Liver (tissue), 9 donors: Measurements from ENCODE around the gene ITPRIPL2. TPM values are rescaled to one million over a fixed set of nuclear protein-coding genes. Genes with fewer than 3 reads are reported as not detected.
A peak's percentile ranks its signal among the peaks of the same experiment; 100 is the strongest.

Experiments used
- DNase-seq: peaks from one replicate; pipeline ENCODE4 v3.0.0-alpha.2; 2017; ENCODE audit warnings: low spot score
- H3K27ac ChIP-seq, 2 donors: one replicate each; pipeline ENCODE4 v1.7.0; 2013; ENCODE audit warnings: inconsistent platforms in 2 of 2, low read length in 2 of 2, control low read depth in 1 of 2, low read depth in 1 of 2, mild to moderate bottlenecking in 1 of 2
- H3K27me3 ChIP-seq, 4 donors: one replicate each; pipeline versions ENCODE4 v1.6.1 to v1.7.0; 2013; ENCODE audit warnings: low read length in 3 of 4, inconsistent platforms in 1 of 4, mild to moderate bottlenecking in 1 of 4, moderate library complexity in 1 of 4; ENCODE audit not compliant: control insufficient read depth in 4 of 4, insufficient read depth in 4 of 4
- H3K36me3 ChIP-seq, 4 donors: one replicate each; pipeline versions ENCODE4 v1.6.1 to v1.7.0; 2013; ENCODE audit warnings: low read length in 3 of 4, mild to moderate bottlenecking in 3 of 4, low read depth in 1 of 4, moderate library complexity in 1 of 4; ENCODE audit not compliant: control insufficient read depth in 4 of 4, insufficient read depth in 3 of 4
- H3K4me1 ChIP-seq, 4 donors: one replicate each; pipeline versions ENCODE4 v1.6.1 to v1.7.0; 2013; ENCODE audit warnings: low read length in 3 of 4, mild to moderate bottlenecking in 3 of 4, moderate library complexity in 1 of 4; ENCODE audit not compliant: control insufficient read depth in 4 of 4, insufficient read depth in 4 of 4
- H3K4me3 ChIP-seq, 3 donors: one replicate each; pipeline versions ENCODE4 v1.6.1 to v1.7.0; 2013; ENCODE audit warnings: low read length in 3 of 3, control low read depth in 1 of 3, low read depth in 1 of 3, mild to moderate bottlenecking in 1 of 3
- H3K9ac ChIP-seq, 2 donors: one replicate each; pipeline ENCODE4 v1.7.0; 2013; ENCODE audit warnings: low read length in 2 of 2, mild to moderate bottlenecking in 2 of 2, moderate library complexity in 2 of 2, control low read depth in 1 of 2, low read depth in 1 of 2
- H3K9me3 ChIP-seq, 4 donors: one replicate each; pipeline versions ENCODE4 v1.6.1 to v1.7.0; 2013; ENCODE audit warnings: low read length in 3 of 4; ENCODE audit not compliant: control insufficient read depth in 4 of 4
- ATF3 ChIP-seq: IDR thresholded peaks from 2 replicates; pipeline ENCODE4 v1.6.1; 2016; ENCODE audit warnings: antibody characterized with exemption
- CTCF ChIP-seq: fragments of 150-350 bp; IDR thresholded peaks from 2 replicates; pipeline ENCODE4 v1.5.1; 2017; ENCODE audit warnings: improper control_type of control experiment, low read depth, low read length; ENCODE audit not compliant: missing input control
- EGR1 ChIP-seq, 2 donors: IDR thresholded peaks; 2 replicates each; pipeline ENCODE4 v1.6.1; 2016 to 2018; ENCODE audit warnings: antibody characterized with exemption in 2 of 2, low read depth in 2 of 2
- FOXA1 ChIP-seq: IDR thresholded peaks from 2 replicates; pipeline ENCODE4 v1.6.1; 2016; ENCODE audit warnings: antibody characterized with exemption
- FOXA2 ChIP-seq: IDR thresholded peaks from 2 replicates; pipeline ENCODE4 v1.6.1; 2016; ENCODE audit warnings: antibody characterized with exemption
- GABPA ChIP-seq, 2 donors: IDR thresholded peaks in 1 of 2; conservative IDR thresholded peaks in 1 of 2; 2 replicates each; pipeline ENCODE4 v1.6.1; 2016; ENCODE audit warnings: antibody characterized with exemption in 2 of 2, mild to moderate bottlenecking in 1 of 2, moderate library complexity in 1 of 2
- HNF4A ChIP-seq, 2 donors: conservative IDR thresholded peaks; 2 replicates each; pipeline ENCODE4 v1.6.1; 2016; ENCODE audit warnings: antibody characterized with exemption in 2 of 2, mild to moderate bottlenecking in 2 of 2
- HNF4G ChIP-seq: IDR thresholded peaks from 2 replicates; pipeline ENCODE4 v1.6.1; 2016; ENCODE audit warnings: antibody characterized with exemption
- JUND ChIP-seq, 2 donors: IDR thresholded peaks; 2 replicates each; pipeline ENCODE4 v1.6.1; 2016; ENCODE audit warnings: antibody characterized with exemption in 2 of 2
- MAX ChIP-seq: IDR thresholded peaks from 2 replicates; pipeline ENCODE4 v1.6.1; 2016; ENCODE audit warnings: antibody characterized with exemption
- NR2F2 ChIP-seq: IDR thresholded peaks from 2 replicates; pipeline ENCODE4 v1.6.1; 2016; ENCODE audit warnings: antibody characterized with exemption
- RAD21 ChIP-seq, 2 donors: IDR thresholded peaks; 2 replicates each; pipeline ENCODE4 v1.6.1; 2016; ENCODE audit warnings: antibody characterized with exemption in 2 of 2, mild to moderate bottlenecking in 2 of 2
- REST ChIP-seq: IDR thresholded peaks from 2 replicates; pipeline ENCODE4 v1.6.1; 2016; ENCODE audit warnings: antibody characterized with exemption, mild to moderate bottlenecking
- RXRA ChIP-seq, 2 donors: IDR thresholded peaks; 2 replicates each; pipeline ENCODE4 v1.6.1; 2017 to 2018; ENCODE audit warnings: antibody characterized with exemption in 2 of 2, mild to moderate bottlenecking in 1 of 2
- SP1 ChIP-seq: IDR thresholded peaks from 2 replicates; pipeline ENCODE4 v1.6.1; 2018; ENCODE audit warnings: antibody characterized with exemption, mild to moderate bottlenecking
- TAF1 ChIP-seq: conservative IDR thresholded peaks from 2 replicates; pipeline ENCODE4 v1.6.1; 2016; ENCODE audit warnings: antibody characterized with exemption, mild to moderate bottlenecking
- YY1 ChIP-seq: IDR thresholded peaks from 2 replicates; pipeline ENCODE4 v1.6.1; 2016; ENCODE audit warnings: antibody characterized with exemption, mild to moderate bottlenecking
- ZBTB33 ChIP-seq: IDR thresholded peaks from 2 replicates; pipeline ENCODE4 v1.6.1; 2016; ENCODE audit warnings: antibody characterized with exemption
- WGBS: extraction: QIAGEN DNeasy Blood & Tissue Kit; methylation state at CpG from one replicate; pipeline ENCODE4 v1.1.7; 2013; 5-methylcytosine and 5-hydroxymethylcytosine counted together
- polyA plus RNA-seq, 2 donors: library from polyadenylated mRNA; stranded (reverse) in 1 of 2; unstranded in 1 of 2; fragments of 200-250 nt in 1 of 2; fragments of >200 nt in 1 of 2; fragmentation: Nextera tagmentation in 1 of 2; extraction: Ambion mirVana in 1 of 2; gene quantifications; one replicate each; pipeline versions ENCODE4 v1.2.1 to v1.2.3, GENCODE V29; 2013 to 2015
- total RNA-seq, 2 donors: library from RNA; depleted of rRNA; stranded (reverse); fragments of >200 nt; gene quantifications; one replicate each; pipeline ENCODE4 v1.2.3, GENCODE V29; 2014
- donor health status: healthy.
- donor health status: healthy.
- donor health status: healthy.
- donor health status: healthy.
- donor health status: healthy.

ITPRIPL2 gene
- total RNA-seq, result 10 to 100 TPM in 1 of 2 donors, 1 to 10 TPM in 1; 5.6 to 14.3 TPM
- 1 to 10 TPM; 2.2 to 5.4 TPM for polyA plus RNA-seq

- WGBS, result 2% methylated on average over 74 of the region's 74 CpGs
- no peaks in the 10 kb centered on the region for H3K27me3 ChIP-seq
- peak within 1 kb of the TSS; percentile 63 to 81 for H3K9ac ChIP-seq
- no peak for TF ChIP-seq JUND (IDR thresholded peaks at IDR 0.05)
- TF ChIP-seq TAF1, result no peak
- TF ChIP-seq RXRA (IDR thresholded peaks at IDR 0.05), result peak; percentile 29 to 35
- no peak for TF ChIP-seq ATF3
- TF ChIP-seq YY1, result peak; percentile 60
- peak; percentile 47 for TF ChIP-seq MAX
- TF ChIP-seq SP1, result peak; percentile 57
- TF ChIP-seq FOXA2, result no peak
- peak; percentile 29 to 41 for TF ChIP-seq HNF4A (conservative IDR thresholded peaks at IDR 0.05)
- TF ChIP-seq EGR1 (IDR thresholded peaks at IDR 0.05; ENCODE audit: low read depth in 2 of 2), result no peak
- no peak for TF ChIP-seq GABPA (IDR thresholded peaks at IDR 0.05 in 1 of 2, conservative IDR thresholded peaks at IDR 0.05 in 1 of 2)
- TF ChIP-seq NR2F2, result peak; percentile 24
- peaks cover 0 to 2% (median 0%) of the 10 kb centered on the region in 4 donors for H3K36me3 ChIP-seq
- no peaks in the 10 kb centered on the region for H3K9me3 ChIP-seq
- peaks cover 23 to 66% (median 47%) of the 10 kb centered on the region in 4 donors for H3K4me1 ChIP-seq
- peak within 1 kb of the TSS; percentile 87 to 89 for H3K27ac ChIP-seq
- peak within 1 kb of the TSS; percentile 64 to 90 (median 70) for H3K4me3 ChIP-seq
- DNase-seq, result peak; percentile 54
Observed at GRCh38 chr16:19113577-19114358, at the start of gene ITPRIPL2. TSS of gene ITPRIPL2 (plus strand) at chr16:19113964. CDS start at chr16:19114462, 498 bp downstream.

- H3K4me3 ChIP-seq, result peak overlapping the region; percentile 30 to 66 (median 50)
- H3K36me3 ChIP-seq, result no peaks in the 10 kb centered on the region
- peaks cover 0 to 9% (median 3%) of the 10 kb centered on the region in 4 donors for H3K4me1 ChIP-seq
- no peaks in the 10 kb centered on the region for H3K9me3 ChIP-seq
- no peak for TF ChIP-seq YY1
- TF ChIP-seq JUND (IDR thresholded peaks at IDR 0.05), result no peak
- no peak for TF ChIP-seq HNF4G
- no peak for TF ChIP-seq HNF4A (conservative IDR thresholded peaks at IDR 0.05)
- TF ChIP-seq REST, result no peak
- TF ChIP-seq FOXA1, result no peak
- TF ChIP-seq CTCF, result no peak
- no peak for TF ChIP-seq ATF3
- no peak for TF ChIP-seq FOXA2
- TF ChIP-seq SP1, result no peak
- TF ChIP-seq GABPA (IDR thresholded peaks at IDR 0.05 in 1 of 2, conservative IDR thresholded peaks at IDR 0.05 in 1 of 2), result no peak
- TF ChIP-seq ZBTB33, result no peak
- TF ChIP-seq MAX, result no peak
- no peak for TF ChIP-seq NR2F2
- no peak for TF ChIP-seq RAD21 (IDR thresholded peaks at IDR 0.05)
- no peak for TF ChIP-seq TAF1
- H3K27ac ChIP-seq, result peak overlapping the region; percentile 100
- peak overlapping the region in 1 of 2 donors; percentile 43 for H3K9ac ChIP-seq
- no peak for DNase-seq
- WGBS, result 59% methylated on average over 9 of the region's 9 CpGs
- no peaks in the 10 kb centered on the region for H3K27me3 ChIP-seq
Observed at GRCh38 chr16:19066988-19067348, 46.8 kb upstream of the ITPRIPL2 start.
